Measurements from ENCODE around the gene RAB5IF.

DNA sequence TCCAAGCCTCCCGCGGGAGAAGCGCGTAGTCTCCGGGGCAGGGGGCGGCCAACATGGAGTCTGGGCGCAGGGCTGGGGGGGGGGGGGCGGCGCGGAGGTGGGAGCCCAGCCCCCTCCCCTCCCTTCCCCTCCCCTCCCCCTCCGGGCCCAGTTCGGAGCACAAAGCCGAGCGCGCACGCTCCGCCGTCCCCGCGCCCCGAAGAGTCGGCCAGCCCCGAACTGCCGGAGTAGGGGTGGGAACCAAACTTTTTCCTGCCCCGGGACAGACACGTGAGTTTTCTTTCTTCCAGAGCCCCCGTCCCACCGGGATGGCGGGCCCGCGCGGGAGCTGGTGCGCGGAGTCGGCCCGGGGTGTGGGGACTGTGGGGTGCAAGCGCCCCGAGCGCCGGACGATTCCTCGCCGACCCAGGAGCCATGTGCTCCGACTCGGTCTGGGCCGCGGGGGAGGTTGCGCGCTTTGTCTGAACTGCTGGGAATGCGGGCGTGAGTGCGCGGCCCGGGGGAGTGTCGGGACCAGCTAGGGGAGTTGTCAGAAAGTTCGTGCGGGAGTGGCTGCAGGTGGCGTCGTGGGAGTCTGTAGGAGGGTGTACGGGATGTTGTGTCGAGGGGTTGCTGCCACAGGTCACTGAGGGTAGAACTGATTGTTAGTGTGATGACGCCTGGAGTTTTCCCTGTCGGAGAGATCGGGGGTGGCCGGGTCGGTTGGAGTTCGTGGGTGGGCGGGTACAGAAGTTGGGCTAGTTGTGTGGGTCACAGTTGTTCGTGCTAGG lies 31.0 kb upstream of the RAB5IF start:
- TF ChIP-seq EZH2 (IDR thresholded peaks at IDR 0.05; ENCODE audit: borderline replicate concordance, control insufficient read depth, low read depth, low read length) (no peak), JUNB (IDR thresholded peaks at IDR 0.05) (no peak), RCOR1 (conservative IDR thresholded peaks at IDR 0.05; ENCODE audit: low read depth, low read length) (no peak), TAF1 (IDR thresholded peaks at IDR 0.05; ENCODE audit: borderline replicate concordance, low read depth, low read length) (peak; percentile 9; the same call in 1 of the 2 replicates), MEF2A (IDR thresholded peaks at IDR 0.05; ENCODE audit: insufficient read depth, low read depth, low read length) (no peak), NR2C2 (IDR thresholded peaks at IDR 0.05; ENCODE audit: borderline replicate concordance, control insufficient read depth, insufficient read length, low read depth) (no peak), SIX5 (IDR thresholded peaks at IDR 0.05; ENCODE audit: low read depth, low read length, severe bottlenecking) (no peak), CREB1 (IDR thresholded peaks at IDR 0.05; ENCODE audit: low read depth) (no peak), MYB (IDR thresholded peaks at IDR 0.05; ENCODE audit: borderline replicate concordance, low read depth, low read length) (no peak), POLR2A (IDR thresholded peaks at IDR 0.05; ENCODE audit: low read depth, low read length) (peak; percentile 85)
- TF ChIP-seq, protein P1, sequence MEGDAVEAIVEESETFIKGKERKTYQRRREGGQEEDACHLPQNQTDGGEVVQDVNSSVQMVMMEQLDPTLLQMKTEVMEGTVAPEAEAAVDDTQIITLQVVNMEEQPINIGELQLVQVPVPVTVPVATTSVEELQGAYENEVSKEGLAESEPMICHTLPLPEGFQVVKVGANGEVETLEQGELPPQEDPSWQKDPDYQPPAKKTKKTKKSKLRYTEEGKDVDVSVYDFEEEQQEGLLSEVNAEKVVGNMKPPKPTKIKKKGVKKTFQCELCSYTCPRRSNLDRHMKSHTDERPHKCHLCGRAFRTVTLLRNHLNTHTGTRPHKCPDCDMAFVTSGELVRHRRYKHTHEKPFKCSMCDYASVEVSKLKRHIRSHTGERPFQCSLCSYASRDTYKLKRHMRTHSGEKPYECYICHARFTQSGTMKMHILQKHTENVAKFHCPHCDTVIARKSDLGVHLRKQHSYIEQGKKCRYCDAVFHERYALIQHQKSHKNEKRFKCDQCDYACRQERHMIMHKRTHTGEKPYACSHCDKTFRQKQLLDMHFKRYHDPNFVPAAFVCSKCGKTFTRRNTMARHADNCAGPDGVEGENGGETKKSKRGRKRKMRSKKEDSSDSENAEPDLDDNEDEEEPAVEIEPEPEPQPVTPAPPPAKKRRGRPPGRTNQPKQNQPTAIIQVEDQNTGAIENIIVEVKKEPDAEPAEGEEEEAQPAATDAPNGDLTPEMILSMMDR (IDR thresholded peaks at IDR 0.05 in 2 of 3, conservative IDR thresholded peaks at IDR 0.05 in 1 of 3; ENCODE audit: control insufficient read depth in 2 of 3, extremely low read depth in 1 of 3, insufficient read depth in 1 of 3, low read depth in 3 of 3, low read length in 3 of 3) = peak in 1 of 3 experiments; percentile 15; a peak in 1 of 6 replicates
- TF ChIP-seq, protein P2, sequence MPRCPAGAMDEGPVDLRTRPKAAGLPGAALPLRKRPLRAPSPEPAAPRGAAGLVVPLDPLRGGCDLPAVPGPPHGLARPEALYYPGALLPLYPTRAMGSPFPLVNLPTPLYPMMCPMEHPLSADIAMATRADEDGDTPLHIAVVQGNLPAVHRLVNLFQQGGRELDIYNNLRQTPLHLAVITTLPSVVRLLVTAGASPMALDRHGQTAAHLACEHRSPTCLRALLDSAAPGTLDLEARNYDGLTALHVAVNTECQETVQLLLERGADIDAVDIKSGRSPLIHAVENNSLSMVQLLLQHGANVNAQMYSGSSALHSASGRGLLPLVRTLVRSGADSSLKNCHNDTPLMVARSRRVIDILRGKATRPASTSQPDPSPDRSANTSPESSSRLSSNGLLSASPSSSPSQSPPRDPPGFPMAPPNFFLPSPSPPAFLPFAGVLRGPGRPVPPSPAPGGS (IDR thresholded peaks at IDR 0.05; ENCODE audit: borderline replicate concordance, insufficient read depth, low read depth, low read length, poor library complexity, severe bottlenecking) = no peak
- TF ChIP-seq, protein P3, sequence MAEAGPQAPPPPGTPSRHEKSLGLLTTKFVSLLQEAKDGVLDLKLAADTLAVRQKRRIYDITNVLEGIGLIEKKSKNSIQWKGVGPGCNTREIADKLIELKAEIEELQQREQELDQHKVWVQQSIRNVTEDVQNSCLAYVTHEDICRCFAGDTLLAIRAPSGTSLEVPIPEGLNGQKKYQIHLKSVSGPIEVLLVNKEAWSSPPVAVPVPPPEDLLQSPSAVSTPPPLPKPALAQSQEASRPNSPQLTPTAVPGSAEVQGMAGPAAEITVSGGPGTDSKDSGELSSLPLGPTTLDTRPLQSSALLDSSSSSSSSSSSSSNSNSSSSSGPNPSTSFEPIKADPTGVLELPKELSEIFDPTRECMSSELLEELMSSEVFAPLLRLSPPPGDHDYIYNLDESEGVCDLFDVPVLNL (IDR thresholded peaks at IDR 0.05; ENCODE audit: low read depth, low read length) = no peak

Measured in GM12878 (cell line).